HG02981 (cell line): Measurements from ENCODE around the gene SLC7A6.

Source experiments
- ATAC-seq: cut with Tn5 transposase; IDR thresholded peaks from one replicate; pipeline ENCODE4 v1.9.1; 2021; ENCODE audit warnings: mild to moderate bottlenecking, moderate library complexity; ENCODE audit not compliant: unreplicated experiment

SLC7A6 gene

GRCh38 chr16:68298907-68299561 is 34.7 kb downstream of the SLC7A6 start:
- ATAC-seq = no peak

GRCh38 chr16:68299571-68300453 is 35.5 kb downstream of the SLC7A6 start:
- ATAC-seq = no peak

GRCh38 chr16:68300734-68301459 is 36.6 kb downstream of the SLC7A6 start:
- ATAC-seq = no peak

- ATAC-seq = no peak
Observed at GRCh38 chr16:68306633-68307032, 42.3 kb downstream of the SLC7A6 start.

- no peak for ATAC-seq
Observed at GRCh38 chr16:68309799-68310198, 45.5 kb downstream of the SLC7A6 start.

- peak; percentile 27 for ATAC-seq
Observed at GRCh38 chr16:68310437-68310773, 46.1 kb downstream of the SLC7A6 start.

GRCh38 chr16:68310774-68311511 is 46.6 kb downstream of the SLC7A6 start, which contains the start of the genes PRMT7 and SLC7A6OS:
PRMT7 (plus strand) TSS chr16:68311019; CDS start chr16:68315980, 4,961 bp downstream.
SLC7A6OS (minus strand) TSS chr16:68310946; CDS start chr16:68310926, 20 bp downstream.
- peak; percentile 96 for ATAC-seq

- ATAC-seq = no peak
Observed at GRCh38 chr16:68313116-68313515, 48.8 kb downstream of the SLC7A6 start.

- no peak for ATAC-seq
Observed at GRCh38 chr16:68319185-68319908, 55.0 kb downstream of the SLC7A6 start.

- ATAC-seq = no peak
Observed at GRCh38 chr16:68324336-68324735, 60.0 kb downstream of the SLC7A6 start.

GRCh38 chr16:68324780-68325357 is 60.5 kb downstream of the SLC7A6 start:
- ATAC-seq = no peak

- ATAC-seq = peak; percentile 63
Observed at GRCh38 chr16:68328151-68328859, 64.0 kb downstream of the SLC7A6 start.

GRCh38 chr16:68328860-68329390 is 64.6 kb downstream of the SLC7A6 start:
- ATAC-seq = no peak

- ATAC-seq = no peak
Observed at GRCh38 chr16:68331879-68332410, 67.6 kb downstream of the SLC7A6 start.

- ATAC-seq = no peak
Observed at GRCh38 chr16:68332411-68333121, 68.2 kb downstream of the SLC7A6 start.

- ATAC-seq = no peak
Observed at GRCh38 chr16:68335175-68335574, 70.8 kb downstream of the SLC7A6 start.

- ATAC-seq = no peak
Observed at GRCh38 chr16:68338326-68339119, 74.2 kb downstream of the SLC7A6 start.
